Muscle layer of colon (tissue), 2 donors: ENCODE data around the gene INPPL1.

Source experiments
- H3K27ac ChIP-seq: one replicate; pipeline ENCODE4 v1.7.0; 2013; ENCODE audit warnings: low read depth, mild to moderate bottlenecking, low read length, moderate library complexity
- H3K27me3 ChIP-seq, 2 donors: one replicate each; pipeline ENCODE4 v1.7.0; 2013; ENCODE audit warnings: low read length in 2 of 2, mild to moderate bottlenecking in 2 of 2; ENCODE audit not compliant: insufficient read depth in 2 of 2, control insufficient read depth in 1 of 2
- H3K36me3 ChIP-seq: one replicate; pipeline ENCODE4 v1.7.0; 2013; ENCODE audit warnings: mild to moderate bottlenecking, low read length; ENCODE audit not compliant: insufficient read depth
- H3K4me1 ChIP-seq: one replicate; pipeline ENCODE4 v1.7.0; 2013; ENCODE audit warnings: mild to moderate bottlenecking, low read length; ENCODE audit not compliant: insufficient read depth
- H3K4me3 ChIP-seq, 2 donors: one replicate each; pipeline ENCODE4 v1.7.0; 2013; ENCODE audit warnings: low read length in 2 of 2, low read depth in 1 of 2, mild to moderate bottlenecking in 1 of 2, moderate library complexity in 1 of 2
- H3K9ac ChIP-seq: one replicate; pipeline ENCODE4 v1.7.0; 2013; ENCODE audit warnings: low read length
- H3K9me3 ChIP-seq: one replicate; pipeline ENCODE4 v1.7.0; 2013; ENCODE audit warnings: mild to moderate bottlenecking, low read length
- donor health status: abdominal sarcoma.
- donor health status: Adenocarcinoma of cecum.

INPPL1 gene

DNA sequence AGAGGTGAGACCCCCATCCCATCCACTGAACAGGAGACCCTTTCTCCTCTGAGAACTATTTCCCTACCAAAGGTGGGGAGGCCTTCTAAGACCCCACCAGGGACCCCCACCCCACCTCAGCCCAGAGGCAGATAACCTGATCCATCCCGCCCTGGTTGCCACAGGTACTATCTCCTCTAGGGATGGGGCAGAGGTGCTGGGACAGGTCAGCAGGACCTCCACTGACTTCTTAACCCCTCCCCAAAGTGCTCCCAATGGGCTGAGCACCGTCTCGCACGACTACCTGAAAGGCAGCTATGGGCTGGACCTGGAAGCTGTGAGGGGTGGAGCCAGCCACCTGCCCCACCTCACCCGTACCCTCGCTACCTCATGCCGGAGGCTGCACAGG is 4.3 kb downstream of the INPPL1 start:
- Histone ChIP-seq H3K27ac (no peak overlapping the region), H3K4me1 (peaks cover 30% of the 10 kb centered on the region), H3K9me3 (no peaks in the 10 kb centered on the region), H3K9ac (no peak overlapping the region), H3K27me3 (no peaks in the 10 kb centered on the region), H3K4me3 (no peak overlapping the region), H3K36me3 (peaks cover 72% of the 10 kb centered on the region)

GRCh38 chr11:72229336-72229924 is 4.9 kb downstream of the INPPL1 start:
- H3K4me1 ChIP-seq, result peaks cover 30% of the 10 kb centered on the region
- H3K9ac ChIP-seq, result no peak overlapping the region
- H3K27ac ChIP-seq, result no peak overlapping the region
- no peaks in the 10 kb centered on the region for H3K9me3 ChIP-seq
- H3K4me3 ChIP-seq, result no peak overlapping the region
- no peaks in the 10 kb centered on the region for H3K27me3 ChIP-seq
- H3K36me3 ChIP-seq, result peaks cover 78% of the 10 kb centered on the region

- no peaks in the 10 kb centered on the region for H3K27me3 ChIP-seq
- peaks cover 85% of the 10 kb centered on the region for H3K36me3 ChIP-seq
- H3K4me3 ChIP-seq, result no peak overlapping the region
- no peak overlapping the region for H3K27ac ChIP-seq
- peaks cover 30% of the 10 kb centered on the region for H3K4me1 ChIP-seq
- no peak overlapping the region for H3K9ac ChIP-seq
- no peaks in the 10 kb centered on the region for H3K9me3 ChIP-seq
Observed at GRCh38 chr11:72229925-72230763, 5.6 kb downstream of the INPPL1 start.

- H3K4me3 ChIP-seq, result no peak overlapping the region
- no peak overlapping the region for H3K9ac ChIP-seq
- H3K9me3 ChIP-seq, result no peaks in the 10 kb centered on the region
- H3K27ac ChIP-seq, result no peak overlapping the region
- H3K4me1 ChIP-seq, result peaks cover 27% of the 10 kb centered on the region
- no peaks in the 10 kb centered on the region for H3K27me3 ChIP-seq
- peaks cover 91% of the 10 kb centered on the region for H3K36me3 ChIP-seq
Observed at GRCh38 chr11:72230764-72231365, 6.3 kb downstream of the INPPL1 start.

DNA sequence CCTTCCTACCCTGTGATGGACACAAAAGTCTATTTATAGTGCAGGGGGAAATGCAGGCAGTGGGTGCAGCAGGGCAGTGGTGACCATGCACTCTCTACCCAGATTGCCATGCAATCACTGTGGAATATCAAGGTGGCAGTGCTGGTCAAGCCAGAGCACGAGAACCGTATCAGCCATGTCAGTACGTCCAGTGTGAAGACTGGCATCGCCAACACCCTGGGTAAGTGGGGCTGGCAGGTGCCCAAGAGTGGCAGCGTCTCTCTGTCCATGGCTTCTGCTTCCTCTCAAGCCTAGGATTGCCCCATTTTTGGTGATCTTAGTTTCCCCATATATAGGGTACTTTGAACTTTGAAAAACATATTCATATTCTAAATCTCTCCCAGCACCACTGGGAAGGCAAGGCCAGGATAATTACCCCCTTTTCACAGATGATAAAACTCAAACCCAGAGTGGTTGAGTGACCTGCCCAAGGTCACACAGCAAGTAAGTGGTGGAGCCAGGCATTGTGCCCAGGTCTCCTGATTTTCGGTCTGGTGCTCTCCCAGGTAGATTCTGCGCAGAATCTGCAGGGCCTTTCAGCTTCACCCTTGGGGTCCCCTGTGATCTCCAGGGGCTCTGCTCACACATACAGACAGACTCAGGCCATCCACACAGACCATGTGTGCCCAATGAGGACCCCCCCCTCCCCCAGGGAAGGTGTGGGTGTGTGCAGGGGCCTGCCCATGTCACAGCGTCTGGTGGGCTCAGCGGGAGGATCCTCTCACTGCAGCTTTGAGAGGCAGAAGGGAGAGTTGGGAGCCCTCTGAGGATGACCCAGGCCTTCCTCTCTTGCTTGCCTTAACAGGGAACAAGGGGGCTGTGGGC is 7.1 kb downstream of the INPPL1 start:
- H3K4me1 ChIP-seq, result peaks cover 27% of the 10 kb centered on the region
- H3K36me3 ChIP-seq, result peaks cover 96% of the 10 kb centered on the region
- no peak overlapping the region for H3K9ac ChIP-seq
- no peak overlapping the region for H3K27ac ChIP-seq
- H3K9me3 ChIP-seq, result no peaks in the 10 kb centered on the region
- H3K4me3 ChIP-seq, result no peak overlapping the region
- H3K27me3 ChIP-seq, result no peaks in the 10 kb centered on the region

DNA sequence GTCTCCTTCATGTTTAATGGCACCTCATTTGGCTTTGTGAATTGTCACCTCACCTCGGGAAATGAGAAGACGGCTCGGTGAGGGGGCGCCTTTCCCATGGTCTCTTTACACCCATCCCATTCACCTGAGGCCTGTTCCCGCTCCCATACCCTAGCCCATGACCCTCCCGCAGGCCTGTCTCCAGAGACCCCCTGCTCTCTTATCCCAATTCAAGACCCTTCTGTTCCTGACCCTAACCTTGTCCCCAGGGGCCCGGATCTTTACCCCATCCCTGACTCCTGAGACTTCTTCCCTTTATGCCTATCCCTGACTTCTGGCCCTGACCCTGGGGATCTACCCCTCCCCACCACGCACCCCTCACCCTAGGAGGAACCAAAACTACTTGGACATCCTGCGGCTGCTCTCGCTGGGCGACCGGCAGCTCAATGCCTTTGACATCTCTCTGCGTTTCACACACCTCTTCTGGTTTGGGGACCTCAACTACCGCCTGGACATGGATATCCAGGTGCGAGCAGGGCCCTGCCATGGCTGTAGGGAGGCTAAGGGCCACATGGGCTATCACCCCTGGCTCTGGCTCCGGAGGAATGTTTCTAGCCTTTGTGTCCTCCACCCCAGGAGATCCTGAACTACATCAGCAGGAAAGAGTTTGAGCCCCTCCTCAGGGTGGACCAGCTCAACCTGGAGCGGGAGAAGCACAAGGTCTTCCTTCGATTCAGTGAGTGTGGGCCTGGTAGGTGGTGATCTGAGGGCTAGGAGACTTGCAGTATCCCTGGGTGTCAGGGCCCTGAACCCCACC is 7.9 kb downstream of the INPPL1 start:
- Histone ChIP-seq H3K27me3 (no peaks in the 10 kb centered on the region), H3K4me1 (peaks cover 27% of the 10 kb centered on the region), H3K36me3 (peaks cover 96% of the 10 kb centered on the region), H3K27ac (no peak overlapping the region), H3K9me3 (no peaks in the 10 kb centered on the region), H3K4me3 (no peak overlapping the region), H3K9ac (no peak overlapping the region)

GRCh38 chr11:72233056-72233772 is 8.6 kb downstream of the INPPL1 start:
- no peaks in the 10 kb centered on the region for H3K27me3 ChIP-seq
- H3K4me3 ChIP-seq, result no peak overlapping the region
- no peak overlapping the region for H3K9ac ChIP-seq
- H3K9me3 ChIP-seq, result no peaks in the 10 kb centered on the region
- H3K4me1 ChIP-seq, result peaks cover 27% of the 10 kb centered on the region
- no peak overlapping the region for H3K27ac ChIP-seq
- peaks cover 94% of the 10 kb centered on the region for H3K36me3 ChIP-seq

DNA sequence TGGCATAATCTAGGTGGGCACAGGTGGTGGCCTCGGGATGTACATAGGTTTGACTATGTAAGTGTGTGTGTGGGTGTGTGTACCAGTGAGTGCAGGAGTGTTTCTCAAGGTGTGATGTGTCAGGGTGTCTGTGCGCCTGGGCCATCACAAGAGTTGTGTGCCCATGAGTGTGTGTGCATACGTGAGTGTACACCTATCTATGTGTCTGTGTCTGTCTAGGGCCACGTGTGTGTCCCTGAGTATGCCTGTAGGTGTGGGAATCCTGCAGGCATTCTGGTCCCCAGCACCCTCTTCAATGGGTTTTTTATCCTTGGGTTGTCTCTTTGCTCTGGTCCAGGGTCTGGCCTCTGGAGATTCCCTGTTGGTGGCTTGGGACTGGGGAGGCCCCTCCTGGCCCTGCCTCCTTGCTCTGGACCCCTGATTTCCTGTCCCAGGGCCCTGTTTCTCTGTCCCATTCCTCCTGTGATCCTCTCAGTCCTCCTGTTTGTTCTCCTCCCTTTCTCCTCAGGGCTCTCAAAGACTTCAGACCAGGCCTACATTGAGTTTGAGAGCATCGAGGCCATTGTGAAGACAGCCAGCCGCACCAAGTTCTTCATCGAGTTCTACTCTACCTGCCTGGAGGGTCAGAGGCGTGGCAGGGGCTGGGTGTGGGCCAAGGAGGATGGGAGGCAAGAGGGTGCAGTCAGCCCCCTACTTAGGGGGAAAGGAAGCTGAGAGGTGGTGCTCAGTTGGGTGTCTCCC is 9.4 kb downstream of the INPPL1 start:
- no peak overlapping the region for H3K27ac ChIP-seq
- no peak overlapping the region for H3K9ac ChIP-seq
- peaks cover 34% of the 10 kb centered on the region for H3K4me1 ChIP-seq
- H3K9me3 ChIP-seq, result no peaks in the 10 kb centered on the region
- H3K36me3 ChIP-seq, result peaks cover 87% of the 10 kb centered on the region
- no peak overlapping the region for H3K4me3 ChIP-seq
- no peaks in the 10 kb centered on the region for H3K27me3 ChIP-seq

DNA sequence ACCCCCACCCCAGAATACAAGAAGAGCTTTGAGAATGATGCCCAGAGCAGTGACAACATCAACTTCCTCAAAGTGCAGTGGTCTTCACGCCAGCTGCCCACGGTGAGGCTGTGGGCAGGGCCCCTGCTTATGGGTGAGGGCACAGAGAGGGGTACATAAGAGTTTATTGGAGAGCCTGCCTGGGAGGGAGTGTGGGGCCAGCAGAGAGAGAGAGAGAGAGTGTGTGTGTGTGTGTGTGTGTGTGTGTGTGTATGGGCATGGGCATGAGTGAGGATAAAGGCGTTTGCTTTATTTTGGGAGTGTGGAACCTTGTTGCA is 9.9 kb downstream of the INPPL1 start:
- no peaks in the 10 kb centered on the region for H3K27me3 ChIP-seq
- peaks cover 81% of the 10 kb centered on the region for H3K36me3 ChIP-seq
- H3K27ac ChIP-seq, result no peak overlapping the region
- H3K9me3 ChIP-seq, result no peaks in the 10 kb centered on the region
- H3K9ac ChIP-seq, result no peak overlapping the region
- no peak overlapping the region for H3K4me3 ChIP-seq
- H3K4me1 ChIP-seq, result peaks cover 39% of the 10 kb centered on the region

DNA sequence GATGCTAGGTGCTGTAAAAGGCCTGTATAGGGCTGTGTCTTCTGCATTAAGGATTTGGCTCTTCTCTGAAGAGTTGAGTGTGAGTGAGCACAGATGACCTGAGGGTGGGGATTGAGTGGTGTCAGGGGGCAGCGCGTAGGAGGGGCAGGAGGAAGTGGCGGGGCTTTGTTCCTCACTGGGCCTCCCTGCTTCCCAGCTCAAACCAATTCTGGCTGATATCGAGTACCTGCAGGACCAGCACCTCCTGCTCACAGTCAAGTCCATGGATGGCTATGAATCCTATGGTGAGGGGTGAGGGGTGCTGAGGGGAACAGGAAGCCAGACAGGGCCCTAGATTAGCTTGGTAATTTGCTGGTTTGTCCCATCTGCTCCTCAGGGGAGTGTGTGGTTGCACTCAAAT is 10.4 kb downstream of the INPPL1 start:
- Histone ChIP-seq H3K4me3 (no peak overlapping the region), H3K27ac (no peak overlapping the region), H3K9me3 (no peaks in the 10 kb centered on the region), H3K27me3 (no peaks in the 10 kb centered on the region), H3K4me1 (peaks cover 41% of the 10 kb centered on the region), H3K9ac (no peak overlapping the region), H3K36me3 (peaks cover 77% of the 10 kb centered on the region)
